ENCODE measurements around the gene SERPINB1. TPM values are rescaled to one million over a fixed set of nuclear protein-coding genes. Genes with fewer than 3 reads are reported as not detected.
"Not testable (repeated sequence)": the region's sequence is repeated elsewhere in the genome, so short reads cannot be mapped to it uniquely, and the experiment has no call there.

Gene SERPINB1
- total and polyA plus RNA-seq, 10 of the 15 experiments (the other 5 are each of a cell fraction or from before 2014, with no cell fraction given): 0.45 to 2.4 (median 0.83) TPM

GRCh38 chr6:2802521-2803060 is 39.1 kb downstream of the SERPINB1 start (continued):
- TF ChIP-seq TAF1 (IDR thresholded peaks at IDR 0.05; ENCODE audit: borderline replicate concordance, low read depth, low read length) (no peak), STAT3 (IDR thresholded peaks at IDR 0.05; ENCODE audit: low read depth, low read length) (no peak), CBFB (IDR thresholded peaks at IDR 0.05; ENCODE audit: low read depth) (no peak)

- intact Hi-C loops (cut with micrococcal nuclease; ENCODE audit: unreplicated experiment); DNase-seq (ENCODE audit: low read depth, low spot score); FAIRE-seq; CTCF ChIA-PET; H3K9ac ChIP-seq (ENCODE audit: control insufficient read depth, insufficient read depth, low read length); H3K36me3 ChIP-seq (ENCODE audit: control insufficient read depth in 2 of 2, insufficient read depth in 2 of 2, low read length in 1 of 2); H3K79me2 ChIP-seq (ENCODE audit: control insufficient read depth, insufficient read depth, low read length); H2AFZ ChIP-seq (ENCODE audit: control insufficient read depth, low read depth, low read length); POLR2A ChIA-PET; H3K9me3 ChIP-seq (replicated peaks; ENCODE audit: control insufficient read depth, insufficient read depth, low read length); H3K27ac ChIP-seq (ENCODE audit: control insufficient read depth, insufficient read depth); H3K4me1 ChIP-seq (ENCODE audit: control insufficient read depth, insufficient read depth, low read length); H3K4me2 ChIP-seq (ENCODE audit: control insufficient read depth, insufficient read depth); ATAC-seq; H4K20me1 ChIP-seq (ENCODE audit: control insufficient read depth, insufficient read depth); RAD21 ChIA-PET (ENCODE audit: unreplicated experiment); BruUV-seq (replicated peaks); H3K4me3 ChIP-seq; in situ Hi-C loops (cut with MboI); SMC1A ChIA-PET (ENCODE audit: uncharacterized antibody, unreplicated experiment); H3K27me3 ChIP-seq (replicated peaks in 1 of 2; ENCODE audit: control insufficient read depth in 2 of 2, insufficient read depth in 2 of 2, low read length in 1 of 2): not testable (repeated sequence)
- 45% methylated on average over 2 of the region's 4 CpGs for WGBS (ENCODE audit: insufficient coverage, insufficient replicate concordance, low lambda C conversion rate, missing lambda C conversion rate)
Observed at GRCh38 chr6:2801687-2802086, 40.0 kb downstream of the SERPINB1 start.

GRCh38 chr6:2800552-2801316 is 40.9 kb downstream of the SERPINB1 start:
- SMC1A ChIA-PET (ENCODE audit: uncharacterized antibody, unreplicated experiment): interaction anchor here (1.2 kb wide), 1 partner anchor 10 kb away, joined by 3 read pairs; no protein-coding TSS in a partner anchor
- H2AFZ ChIP-seq (ENCODE audit: control insufficient read depth, low read depth, low read length): no peak overlapping the region
- no peak overlapping the region for H3K4me2 ChIP-seq (ENCODE audit: control insufficient read depth, insufficient read depth)
- no peaks in the 10 kb centered on the region for H3K27me3 ChIP-seq (replicated peaks in 1 of 2; ENCODE audit: control insufficient read depth in 2 of 2, insufficient read depth in 2 of 2, low read length in 1 of 2)
- no peaks in the 10 kb centered on the region for H3K36me3 ChIP-seq (ENCODE audit: control insufficient read depth in 2 of 2, insufficient read depth in 2 of 2, low read length in 1 of 2)
- POLR2A ChIA-PET: no interaction called here
- RAD21 ChIA-PET (ENCODE audit: unreplicated experiment): interaction anchor here (1.1 kb wide), 1 partner anchor 9 kb away, joined by 4 read pairs; no protein-coding TSS in a partner anchor
- in situ Hi-C loops (cut with MboI) (no loop called here), intact Hi-C loops (cut with micrococcal nuclease; ENCODE audit: unreplicated experiment) (no loop called here)
- no peak overlapping the region for H3K9ac ChIP-seq (ENCODE audit: control insufficient read depth, insufficient read depth, low read length)
- H3K27ac ChIP-seq (ENCODE audit: control insufficient read depth, insufficient read depth): no peak overlapping the region
- TF ChIP-seq SIX5 (IDR thresholded peaks at IDR 0.05; ENCODE audit: low read depth, low read length, severe bottlenecking): no peak
- no peak for TF ChIP-seq E2F8 (IDR thresholded peaks at IDR 0.05; ENCODE audit: low read depth, partially characterized antibody)
- WGBS (ENCODE audit: insufficient coverage, insufficient replicate concordance, low lambda C conversion rate, missing lambda C conversion rate): 56% methylated on average over 14 of the region's 14 CpGs
- no peak overlapping the region for H3K4me3 ChIP-seq
- H4K20me1 ChIP-seq (ENCODE audit: control insufficient read depth, insufficient read depth): no peaks in the 10 kb centered on the region
- BruUV-seq (replicated peaks): no TSS peak
- no peaks in the 10 kb centered on the region; the same call in 2 of the 3 replicates for H3K9me3 ChIP-seq (replicated peaks; ENCODE audit: control insufficient read depth, insufficient read depth, low read length)
- H3K79me2 ChIP-seq (ENCODE audit: control insufficient read depth, insufficient read depth, low read length): no peaks in the 10 kb centered on the region
- CTCF ChIA-PET: interaction anchor here (1.0 to 1.7 kb wide), 2 partner anchors 10 to 46 kb away, joined by 3 to 7 read pairs; no protein-coding TSS in a partner anchor
- ATAC-seq (no peak), FAIRE-seq (no peak), DNase-seq (ENCODE audit: low read depth, low spot score) (no peak)
- no peaks in the 10 kb centered on the region for H3K4me1 ChIP-seq (ENCODE audit: control insufficient read depth, insufficient read depth, low read length)
